Left lung (tissue), 10 donors: ENCODE results near the gene NDUFAF8. TPM values are rescaled to one million over a fixed set of nuclear protein-coding genes. Genes with fewer than 3 reads are reported as not detected.

Experiments
- ATAC-seq: fragments of 200-7000 bp; cut with Tn5 transposase; one replicate; pipeline ENCODE4 v1.9.1; 2020; ENCODE audit warnings: moderate library complexity
- DNase-seq, 4 donors: peaks; one replicate each; pipeline ENCODE4 v3.0.0-alpha.2; 2013 to 2020
- H3K27ac ChIP-seq, 2 donors: fragments of 200-600 bp; sonication (generic) in 1 of 2; one replicate each; pipeline versions ENCODE4 v1.5.0 to v1.8.0; 2020 to 2021
- H3K27me3 ChIP-seq, 2 donors: fragments of 200-600 bp; sonication (generic) in 1 of 2; one replicate each; pipeline versions ENCODE4 v1.5.0 to v1.8.0; 2020 to 2021
- H3K36me3 ChIP-seq, 2 donors: fragments of 200-600 bp; sonication (generic) in 1 of 2; one replicate each; pipeline versions ENCODE4 v1.5.0 to v1.8.0; 2020 to 2021
- H3K4me1 ChIP-seq, 2 donors: fragments of 200-600 bp; one replicate each; pipeline ENCODE4 v1.8.0; 2021
- H3K4me3 ChIP-seq, 2 donors: fragments of 200-600 bp; sonication (generic) in 1 of 2; one replicate each; pipeline versions ENCODE4 v1.5.0 to v1.8.0; 2020 to 2021; ENCODE audit warnings: mild to moderate bottlenecking in 1 of 2
- H3K9me3 ChIP-seq, 2 donors: fragments of 200-600 bp; sonication (generic) in 1 of 2; one replicate each; pipeline versions ENCODE4 v1.5.0 to v1.8.0; 2020 to 2021
- CTCF ChIP-seq, 2 donors: fragments of 200-600 bp; sonication (generic) in 1 of 2; IDR thresholded peaks; one replicate each; pipeline versions ENCODE4 v1.5.0 to v1.8.0; 2021; ENCODE audit warnings: antibody characterized with exemption in 2 of 2
- intact Hi-C, 2 donors: fragments of 100-400 bp; cut with DNase I; formaldehyde crosslinking; loops; one replicate each; pipeline versions ENCODE4 v1.11.2 to v1.14.2; 2022
- polyA plus RNA-seq, 6 donors: library from polyadenylated mRNA; unstranded; fragments of 120-200 nt; gene quantifications; one replicate each; pipeline ENCODE4 v1.2.1, GENCODE V29; 2013; ENCODE audit not compliant: insufficient read length in 6 of 6
- total RNA-seq, 2 donors: library from RNA; stranded (reverse); fragmentation: NEBNext Ultra II Directional; extraction: Animal tissue kit (Norgen Biotek cat#: 25700); gene quantifications; one replicate each; pipeline ENCODE4 v1.2.1, GENCODE V29; 2021
- donor health status: DM: no; HTN: yes; CAD: no.
- donor health status: DM: no; HTN: no; CAD: no.

NDUFAF8 gene
- total and polyA plus RNA-seq, 8 donors, result 27.5 to 48.0 (median 39.1) TPM

GRCh38 chr17:81260641-81261040 lies 21.5 kb downstream of the NDUFAF8 start:
- H3K9me3 ChIP-seq, result no peaks in the 10 kb centered on the region
- H3K4me3 ChIP-seq, result no peak overlapping the region
- H3K36me3 ChIP-seq, result peaks cover 0 to 98% of the 10 kb centered on the region in 2 donors
- H3K27me3 ChIP-seq, result no peaks in the 10 kb centered on the region
- no peak for TF ChIP-seq CTCF (IDR thresholded peaks at IDR 0.05)
- no peak for DNase-seq
- H3K4me1 ChIP-seq, result peaks cover under 1 to 8% of the 10 kb centered on the region in 2 donors
- H3K27ac ChIP-seq, result no peak overlapping the region
- intact Hi-C loops, result loop anchor here in 1 of 2 donors (10.0 kb wide), 1 partner anchor 224 kb away; no protein-coding TSS in a partner anchor
- ATAC-seq, result no peak

- Histone ChIP-seq H3K36me3 (peaks cover 0 to 100% of the 10 kb centered on the region in 2 donors), H3K27ac (no peak overlapping the region), H3K27me3 (no peaks in the 10 kb centered on the region), H3K4me1 (peaks cover 0 to 3% of the 10 kb centered on the region in 2 donors), H3K4me3 (no peak overlapping the region), H3K9me3 (no peaks in the 10 kb centered on the region)
- DNase-seq (no peak), ATAC-seq (no peak)
- no peak for TF ChIP-seq CTCF (IDR thresholded peaks at IDR 0.05)
- intact Hi-C loops, result loop anchor here in 1 of 2 donors (10.0 kb wide), 1 partner anchor 224 kb away; no protein-coding TSS in a partner anchor
These were observed 22.0 kb downstream of the NDUFAF8 start for GRCh38 chr17:81261096-81261495.

GRCh38 chr17:81261582-81262336 lies 22.6 kb downstream of the NDUFAF8 start:
- no peaks in the 10 kb centered on the region for H3K27me3 ChIP-seq
- H3K36me3 ChIP-seq, result peaks cover 0 to 99% of the 10 kb centered on the region in 2 donors
- DNase-seq, result no peak
- H3K27ac ChIP-seq, result no peak overlapping the region
- no peaks in the 10 kb centered on the region for H3K9me3 ChIP-seq
- TF ChIP-seq CTCF (IDR thresholded peaks at IDR 0.05), result no peak
- no peak overlapping the region for H3K4me3 ChIP-seq
- intact Hi-C loops, result loop anchor here in 1 of 2 donors (10.0 kb wide), 1 partner anchor 223 kb away; no protein-coding TSS in a partner anchor
- no peak for ATAC-seq
- H3K4me1 ChIP-seq, result peaks cover 0 to 3% of the 10 kb centered on the region in 2 donors

GRCh38 chr17:81263371-81264181 lies 24.5 kb downstream of the NDUFAF8 start:
- Histone ChIP-seq H3K9me3 (no peaks in the 10 kb centered on the region), H3K36me3 (peaks cover 0 to 95% of the 10 kb centered on the region in 2 donors), H3K4me1 (peaks cover 0 to 9% of the 10 kb centered on the region in 2 donors), H3K4me3 (no peak overlapping the region), H3K27me3 (no peaks in the 10 kb centered on the region), H3K27ac (no peak overlapping the region)
- DNase-seq, result no peak
- intact Hi-C loops, result loop anchor here in 1 of 2 donors (10.0 kb wide), 1 partner anchor 221 kb away; no protein-coding TSS in a partner anchor
- ATAC-seq, result no peak
- TF ChIP-seq CTCF (IDR thresholded peaks at IDR 0.05), result no peak

GRCh38 chr17:81264640-81265039 lies 25.5 kb downstream of the NDUFAF8 start:
- Histone ChIP-seq H3K4me3 (no peak overlapping the region), H3K36me3 (peaks cover 0 to 95% of the 10 kb centered on the region in 2 donors), H3K27ac (no peak overlapping the region), H3K27me3 (no peaks in the 10 kb centered on the region), H3K4me1 (peaks cover 0 to 9% of the 10 kb centered on the region in 2 donors), H3K9me3 (no peaks in the 10 kb centered on the region)
- no peak for ATAC-seq
- intact Hi-C loops, result loop anchor here in 1 of 2 donors (10.0 kb wide), 1 partner anchor 220 kb away; no protein-coding TSS in a partner anchor
- DNase-seq, result no peak
- no peak for TF ChIP-seq CTCF (IDR thresholded peaks at IDR 0.05)
